GM18505 (cell line): ENCODE results near the gene MRPS12.

Experiments
- ATAC-seq: cut with Tn5 transposase; IDR thresholded peaks from one replicate; pipeline ENCODE4 v1.9.1; 2021; ENCODE audit not compliant: unreplicated experiment
- POLR2A ChIP-seq: IDR thresholded peaks from 4 replicates; pipeline ENCODE4 v1.6.1; 2011; ENCODE audit warnings: borderline replicate concordance; ENCODE audit not compliant: insufficient read depth, insufficient read length; ENCODE audit errors: extremely low read depth

MRPS12 gene

GRCh38 chr19:38904581-38905539 is 25.9 kb upstream of the MRPS12 start:
- ATAC-seq, result no peak
- no peak for TF ChIP-seq POLR2A

- no peak for TF ChIP-seq POLR2A
- no peak for ATAC-seq
Observed at GRCh38 chr19:38905620-38906019, 25.1 kb upstream of the MRPS12 start.

GRCh38 chr19:38907227-38907626 is 23.5 kb upstream of the MRPS12 start:
- no peak for TF ChIP-seq POLR2A
- ATAC-seq, result no peak

- TF ChIP-seq POLR2A, result no peak
- no peak for ATAC-seq
Observed at GRCh38 chr19:38907670-38908069, 23.1 kb upstream of the MRPS12 start.

GRCh38 chr19:38908911-38909310 is 21.8 kb upstream of the MRPS12 start:
- TF ChIP-seq POLR2A, result no peak
- ATAC-seq, result no peak

- ATAC-seq, result no peak
- no peak for TF ChIP-seq POLR2A
Observed at GRCh38 chr19:38910488-38910887, 20.3 kb upstream of the MRPS12 start.

GRCh38 chr19:38911388-38912001 is 19.2 kb upstream of the MRPS12 start:
- no peak for ATAC-seq
- TF ChIP-seq POLR2A, result no peak

GRCh38 chr19:38912600-38913514 is 17.9 kb upstream of the MRPS12 start:
- ATAC-seq, result no peak
- no peak for TF ChIP-seq POLR2A

- TF ChIP-seq POLR2A, result no peak
- no peak for ATAC-seq
Observed at GRCh38 chr19:38913958-38914357, 16.8 kb upstream of the MRPS12 start.

- no peak for ATAC-seq
- no peak for TF ChIP-seq POLR2A
Observed at GRCh38 chr19:38915329-38916321, 15.1 kb upstream of the MRPS12 start.

- no peak for TF ChIP-seq POLR2A
- ATAC-seq, result no peak
Observed at GRCh38 chr19:38917516-38917915, 13.2 kb upstream of the MRPS12 start.

- TF ChIP-seq POLR2A, result no peak
- ATAC-seq, result no peak
Observed at GRCh38 chr19:38917921-38918491, 12.7 kb upstream of the MRPS12 start.

- no peak for ATAC-seq
- TF ChIP-seq POLR2A, result no peak
Observed at GRCh38 chr19:38918526-38918925, 12.2 kb upstream of the MRPS12 start.
